HG02884 (cell line): ENCODE data around the gene PSMA5.
"Not testable (repeated sequence)": the region's sequence is repeated elsewhere in the genome, so short reads cannot be mapped to it uniquely, and the experiment has no call there.

Experiments used
- ATAC-seq: cut with Tn5 transposase; IDR thresholded peaks from one replicate; pipeline ENCODE4 v1.9.1; 2021; ENCODE audit warnings: mild to moderate bottlenecking, moderate library complexity; ENCODE audit not compliant: unreplicated experiment

PSMA5 gene

DNA sequence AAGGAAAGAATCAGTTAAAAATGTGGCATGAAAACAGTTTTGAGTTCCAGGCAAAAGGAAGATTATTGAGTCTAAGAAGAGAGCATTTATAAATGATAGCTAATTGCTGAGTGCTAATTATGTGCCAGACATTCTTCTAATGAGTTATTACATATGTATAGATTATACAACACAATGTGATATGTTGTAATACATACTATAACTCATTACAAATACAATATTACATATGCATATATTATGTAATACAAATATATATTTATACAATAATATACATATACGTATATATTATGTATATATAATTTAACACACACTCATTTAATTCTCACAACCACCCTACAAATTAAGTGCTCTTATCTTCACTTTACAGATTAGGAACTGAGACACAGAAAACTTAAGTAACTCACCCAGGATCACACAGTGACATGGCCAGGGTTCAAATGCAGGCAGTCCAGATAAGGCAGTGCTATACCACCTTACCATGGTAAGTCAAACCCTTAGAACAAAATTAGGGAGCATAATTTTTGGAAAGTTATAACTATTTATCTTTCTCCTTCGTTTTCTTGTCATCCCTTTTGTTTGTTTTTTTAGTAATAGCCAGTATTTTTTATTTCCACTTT lies 32.5 kb downstream of the PSMA5 start:
- no peak for ATAC-seq

DNA sequence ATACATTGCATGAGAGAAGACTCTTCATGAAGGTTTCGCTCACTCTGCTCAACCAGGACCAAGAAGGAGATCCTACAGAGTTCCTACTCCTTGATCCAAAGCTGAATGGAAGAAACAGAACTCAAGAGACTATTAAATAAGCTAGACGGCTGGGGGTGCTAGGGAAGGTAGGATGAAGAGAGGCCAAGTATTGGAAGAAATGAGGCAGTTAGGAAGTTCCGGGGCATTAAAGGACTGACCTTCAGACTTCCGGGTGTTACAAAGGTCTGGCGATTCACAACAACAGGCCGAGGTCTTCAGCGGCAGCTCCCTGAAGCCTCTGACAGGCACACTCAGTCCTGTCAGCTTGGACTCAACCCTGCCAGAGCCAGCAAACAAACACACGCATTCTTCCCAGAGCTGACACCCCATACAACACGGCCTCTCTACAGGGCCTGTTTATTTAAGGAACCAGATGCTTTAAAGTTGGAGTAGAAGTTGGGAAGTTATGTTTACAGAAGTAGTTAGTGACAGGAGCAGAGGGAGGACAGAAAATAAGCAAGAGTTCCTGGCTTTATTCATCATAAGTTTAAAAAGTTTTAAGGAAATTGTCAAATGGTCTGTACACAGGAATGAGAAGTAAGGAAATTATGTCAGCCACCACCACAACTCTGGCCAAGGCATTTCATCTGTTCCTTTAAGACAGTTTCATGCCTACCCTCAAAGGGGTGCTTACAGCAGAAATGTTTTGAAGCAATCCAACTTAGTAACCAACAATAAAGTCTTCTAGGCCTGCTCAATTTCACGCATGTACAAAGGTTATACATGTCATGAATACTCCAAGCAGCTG lies 33.2 kb downstream of the PSMA5 start:
- ATAC-seq: no peak

DNA sequence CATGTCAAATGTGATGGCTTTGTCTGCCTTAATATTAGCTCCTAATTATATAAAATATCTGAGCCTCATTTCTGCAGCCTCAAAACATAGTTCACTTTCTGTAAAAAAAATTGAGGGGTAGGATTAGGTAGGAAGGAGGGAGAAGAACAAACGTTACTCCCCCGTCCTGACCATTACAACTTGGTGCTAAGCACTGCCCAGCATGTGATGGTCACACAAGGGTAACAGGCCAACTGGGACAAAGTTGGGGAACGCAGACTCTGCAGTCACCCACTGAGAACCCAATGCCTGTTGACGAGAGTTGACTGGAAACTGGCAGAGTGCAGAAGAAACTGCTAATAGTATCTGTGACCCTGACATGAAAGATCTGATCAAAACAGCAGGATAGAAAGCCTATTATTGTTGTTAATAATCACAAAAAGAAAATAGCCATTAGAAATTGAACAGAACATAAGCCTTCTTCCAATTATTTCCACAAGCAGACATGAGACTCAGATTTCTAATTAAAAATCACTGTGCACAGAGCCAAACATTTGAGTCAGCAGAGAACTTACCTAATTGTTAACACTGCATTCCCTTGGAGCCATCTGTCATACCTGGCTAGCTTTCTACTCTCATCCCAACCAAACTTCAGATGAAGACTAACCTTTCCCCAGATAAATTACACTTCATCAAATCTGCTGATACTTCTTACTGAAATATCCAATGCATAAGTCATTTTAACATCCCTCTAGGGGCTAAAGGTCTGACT lies 34.0 kb downstream of the PSMA5 start:
- ATAC-seq: no peak

DNA sequence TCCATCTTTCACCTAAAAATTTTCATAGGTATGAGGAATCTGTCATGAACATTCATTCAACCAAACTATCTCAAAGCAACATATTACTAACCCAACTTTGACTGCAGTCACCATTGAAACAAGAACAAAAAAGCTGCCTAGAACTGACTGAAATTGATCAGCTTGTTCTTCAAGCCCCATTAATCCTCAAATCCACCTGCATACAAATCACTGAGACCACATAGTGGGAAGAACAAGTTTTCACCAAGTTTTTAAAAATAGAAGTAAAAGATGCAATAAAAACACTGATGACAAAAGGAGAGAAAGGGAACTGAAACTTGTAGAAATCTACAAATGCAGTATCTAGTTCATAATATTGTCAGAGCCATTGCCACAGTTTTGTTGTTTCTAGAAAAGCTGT lies 34.6 kb downstream of the PSMA5 start:
- peak; percentile 91 for ATAC-seq

DNA sequence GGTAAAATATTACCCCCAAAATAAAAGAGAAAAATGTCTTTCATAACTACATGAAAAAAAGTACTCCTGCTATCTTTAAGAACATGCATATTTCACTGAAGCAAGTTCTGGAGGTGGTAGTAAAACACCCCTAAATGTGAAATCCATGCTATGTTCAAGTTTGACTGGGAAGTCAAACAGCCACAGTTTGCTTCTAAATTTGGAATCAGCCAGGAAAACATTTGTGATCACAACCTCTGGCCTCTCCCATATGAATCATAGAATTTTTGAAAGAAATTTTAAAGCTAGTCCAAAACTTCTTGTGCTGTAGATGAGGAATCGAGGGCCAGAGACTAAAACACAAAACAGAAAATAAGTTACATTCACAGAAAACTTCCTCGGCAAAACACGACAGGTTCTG lies 35.1 kb downstream of the PSMA5 start:
- ATAC-seq: no peak

DNA sequence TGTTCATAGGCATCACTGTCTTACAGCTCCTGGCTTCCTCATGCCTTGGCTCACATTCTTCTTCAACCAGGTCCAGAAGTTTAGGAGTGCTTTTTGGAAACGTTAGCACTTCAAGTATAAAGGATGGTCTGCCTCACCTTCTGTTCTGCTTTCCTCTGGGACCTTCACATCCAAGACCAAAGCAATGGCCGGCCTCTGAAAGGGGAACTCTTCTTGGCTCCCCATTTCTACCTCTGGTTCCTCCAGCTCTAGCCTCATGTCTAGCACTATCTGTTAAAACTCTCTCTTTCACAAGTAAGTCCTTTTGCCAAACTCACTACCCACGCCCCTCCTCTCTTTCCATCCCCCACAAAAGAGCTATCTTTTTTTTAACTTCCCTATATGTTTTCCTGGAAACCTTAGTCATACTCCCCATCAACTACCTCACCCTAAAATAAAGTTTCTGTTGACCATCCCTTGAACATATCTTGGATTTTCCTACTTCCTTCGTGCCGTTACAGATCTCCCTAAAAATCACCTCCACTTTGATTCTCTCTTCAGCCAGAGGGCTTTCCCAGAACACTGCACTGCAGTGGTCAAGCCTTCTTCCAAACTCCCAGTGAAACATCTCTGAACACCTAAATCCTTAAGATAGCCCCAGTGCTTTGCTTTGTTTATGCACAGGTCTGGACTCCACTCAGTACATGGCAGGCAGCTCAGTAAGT lies 36.5 kb downstream of the PSMA5 start:
- ATAC-seq: no peak

DNA sequence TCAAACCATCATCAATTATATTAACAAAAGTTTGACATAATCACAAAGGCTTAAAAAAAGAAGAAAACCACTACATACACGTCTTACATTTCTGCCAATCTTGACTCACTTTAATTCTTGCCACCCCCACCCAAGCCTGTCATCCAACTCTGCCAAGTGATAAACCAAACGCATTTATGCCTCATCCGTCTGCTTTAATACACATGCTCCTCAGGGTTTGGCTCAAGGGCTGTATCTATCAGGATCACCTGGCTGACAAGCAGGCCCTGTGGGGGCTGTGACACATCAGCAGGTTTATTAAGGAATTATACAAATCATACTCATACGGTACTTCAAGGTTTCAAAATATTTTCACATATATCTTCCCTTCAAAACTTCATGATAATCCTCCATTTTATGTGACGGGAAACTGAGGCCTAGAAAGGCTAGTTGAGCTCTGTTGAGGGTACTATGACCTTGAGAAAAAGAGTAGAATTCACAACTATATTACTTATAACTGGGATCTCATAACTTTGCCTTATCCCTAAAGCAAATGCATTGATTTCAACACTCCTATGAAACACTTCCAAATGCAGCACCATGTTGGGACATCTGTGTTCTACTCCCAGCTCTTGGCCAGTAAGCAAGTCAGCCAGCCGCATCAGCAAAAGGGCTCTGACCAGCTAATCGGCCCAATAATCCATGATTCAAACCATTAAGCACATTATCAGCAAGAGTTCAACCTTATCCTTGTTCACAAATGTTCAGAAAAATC lies 37.2 kb downstream of the PSMA5 start:
- ATAC-seq: no peak

DNA sequence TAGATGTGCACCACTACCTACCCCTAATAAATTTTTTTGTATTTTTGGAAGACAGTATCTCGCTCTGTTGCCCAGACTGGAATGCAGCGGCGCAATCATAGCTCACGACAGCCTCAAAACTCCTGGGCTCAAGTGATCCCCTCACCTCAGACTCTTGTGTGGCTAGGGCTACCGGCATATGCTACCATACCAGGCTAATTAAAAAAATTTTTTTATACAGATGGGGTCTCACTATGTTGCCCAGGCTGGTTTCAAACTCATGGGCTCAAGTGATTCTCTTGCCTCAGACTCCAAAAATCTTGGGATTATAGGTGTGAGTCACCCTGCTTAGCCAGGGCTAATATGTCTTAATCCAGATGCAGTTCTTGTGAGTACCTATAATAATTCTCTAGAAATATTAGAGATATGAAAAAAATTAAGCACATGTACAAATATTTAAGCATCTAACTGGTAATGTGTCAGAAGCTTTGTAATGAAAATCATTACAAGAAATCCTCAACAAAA lies 38.0 kb downstream of the PSMA5 start:
- ATAC-seq: no peak

DNA sequence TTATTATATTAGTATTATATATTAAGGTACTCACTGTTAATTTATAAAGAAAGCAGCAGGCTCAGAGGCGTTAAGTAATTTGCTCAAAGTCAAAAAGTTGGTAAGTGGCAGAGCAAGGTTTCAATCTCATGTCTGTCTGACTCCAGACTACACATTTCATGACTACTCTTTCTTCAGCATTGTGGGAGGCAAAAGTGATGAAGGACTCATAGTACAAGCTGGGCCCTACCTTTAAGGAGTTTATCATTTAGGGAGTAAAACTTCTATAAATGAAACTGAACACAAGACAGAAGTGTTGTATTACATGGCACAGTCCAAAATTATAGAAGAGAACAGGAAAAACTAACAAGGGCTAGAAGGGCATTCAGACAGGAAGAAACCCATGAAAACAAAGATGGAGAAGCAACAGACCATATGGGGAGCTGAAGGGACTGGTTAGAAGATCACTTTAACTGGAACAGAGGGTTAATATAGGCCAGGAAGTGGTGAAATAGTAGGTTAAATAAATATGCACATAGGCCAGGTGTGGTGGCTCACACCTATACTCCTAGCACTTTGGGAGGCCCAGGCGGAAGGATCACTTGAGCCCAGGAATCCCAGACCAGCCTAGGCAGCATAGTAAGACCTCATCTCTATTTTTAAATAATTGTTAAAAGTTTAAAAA lies 40.1 kb downstream of the PSMA5 start:
- no peak for ATAC-seq

DNA sequence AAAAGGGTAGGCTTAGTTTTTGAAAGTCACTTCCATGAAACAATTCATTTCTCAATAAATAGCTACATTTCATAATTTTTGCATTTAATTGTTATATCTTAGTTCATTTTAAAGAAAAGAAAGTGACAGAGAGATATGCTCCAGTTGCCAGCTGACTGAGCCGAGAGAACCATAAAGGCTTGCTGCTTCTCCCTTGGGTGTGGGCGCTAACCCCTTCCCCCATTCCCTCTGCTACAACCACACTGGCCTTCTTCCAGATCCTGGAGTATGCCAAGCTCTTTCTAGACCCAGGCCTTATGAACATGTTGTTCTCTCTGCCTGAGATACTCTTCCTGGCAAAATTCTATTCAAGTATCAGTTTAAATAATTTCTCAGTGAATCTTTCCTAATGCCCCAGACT lies 40.8 kb downstream of the PSMA5 start:
- ATAC-seq: no peak

DNA sequence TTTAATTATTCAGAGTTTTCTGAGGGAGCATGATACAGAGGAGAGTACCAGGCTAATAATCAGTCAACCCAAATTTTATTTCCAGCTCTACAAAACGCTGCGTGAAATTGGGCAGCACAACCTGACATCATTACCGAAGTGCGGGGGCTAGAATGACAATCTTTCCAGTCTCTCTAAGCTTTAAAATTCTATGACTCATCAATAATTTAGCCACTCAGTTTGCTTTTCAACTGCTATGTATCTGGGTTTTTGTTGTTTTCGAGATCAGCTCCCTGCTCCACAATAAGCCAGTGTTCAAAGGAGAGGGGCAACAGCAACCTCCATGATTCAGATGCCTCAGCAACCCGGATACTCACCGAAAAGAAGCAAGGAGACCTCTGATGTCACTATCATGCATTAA lies 42.4 kb downstream of the PSMA5 start:
- no peak for ATAC-seq

DNA sequence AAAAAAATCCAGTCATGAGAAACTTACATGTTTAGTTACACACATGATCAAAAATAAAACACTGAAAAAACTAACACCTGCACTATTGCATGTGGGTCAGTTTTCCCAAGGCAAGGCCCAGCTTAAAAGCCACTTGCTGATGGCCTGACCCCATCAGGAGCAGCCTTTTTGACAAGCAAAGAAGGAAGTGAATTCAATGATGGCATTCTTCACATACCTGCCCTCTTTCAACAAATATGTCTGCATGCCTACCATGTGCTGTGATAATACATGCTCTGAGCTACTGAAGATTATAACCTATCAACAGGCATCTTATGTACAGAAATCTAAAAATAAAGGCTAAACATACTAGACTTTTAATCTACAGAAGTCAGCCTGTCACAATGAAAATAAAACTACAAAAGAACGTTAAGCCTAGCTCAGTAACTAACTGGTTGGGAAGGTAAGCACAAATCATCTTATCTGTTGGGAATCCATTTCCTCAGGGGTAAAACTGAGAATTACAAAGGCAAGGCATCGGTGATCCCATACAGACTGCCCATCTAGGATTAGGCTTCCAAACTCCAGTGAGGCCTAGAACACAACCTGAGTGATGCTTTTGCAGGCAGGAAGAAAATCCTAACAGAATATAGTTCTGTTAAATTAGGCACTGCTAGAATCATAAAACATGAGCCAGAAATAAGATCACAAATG lies 43.0 kb downstream of the PSMA5 start:
- ATAC-seq: no peak

DNA sequence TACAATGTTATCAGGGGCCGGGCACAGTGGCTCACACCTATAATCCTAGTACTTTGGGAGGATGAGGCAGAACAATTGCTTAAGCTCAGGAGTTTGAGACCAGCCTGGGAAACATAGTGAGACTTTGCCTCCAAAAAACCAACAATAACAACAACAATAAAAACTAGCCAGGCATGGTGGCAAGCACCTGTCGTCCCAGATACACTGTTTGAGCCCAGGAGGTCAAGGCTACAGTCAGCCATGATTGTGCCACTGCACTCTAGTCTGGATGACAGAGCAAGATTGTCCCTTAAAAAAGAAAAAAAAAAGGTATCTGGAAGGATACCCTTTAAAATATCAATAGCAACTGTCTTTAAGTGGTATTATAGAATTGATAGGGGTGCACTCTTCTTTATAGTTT lies 44.7 kb downstream of the PSMA5 start:
- ATAC-seq: no peak

DNA sequence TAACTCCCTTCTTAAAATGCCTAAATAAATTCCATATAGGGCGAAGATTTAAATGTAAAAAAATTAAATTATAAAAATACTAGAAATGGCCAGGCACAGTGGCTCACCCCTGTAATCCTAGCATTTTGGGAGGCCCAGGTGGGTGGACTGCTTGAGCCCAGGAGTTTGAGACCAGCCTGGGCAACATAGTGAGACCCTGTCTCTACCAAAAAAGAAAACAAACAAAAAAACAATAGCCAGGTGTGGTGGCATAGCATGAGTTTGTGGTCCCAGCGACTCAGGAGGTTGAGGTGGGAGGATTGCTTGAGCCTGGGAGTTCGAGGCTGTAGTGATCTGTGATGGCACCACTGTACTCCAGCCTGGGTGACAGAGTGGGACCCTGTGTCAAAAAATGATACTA lies 46.3 kb downstream of the PSMA5 start:
- no peak for ATAC-seq

DNA sequence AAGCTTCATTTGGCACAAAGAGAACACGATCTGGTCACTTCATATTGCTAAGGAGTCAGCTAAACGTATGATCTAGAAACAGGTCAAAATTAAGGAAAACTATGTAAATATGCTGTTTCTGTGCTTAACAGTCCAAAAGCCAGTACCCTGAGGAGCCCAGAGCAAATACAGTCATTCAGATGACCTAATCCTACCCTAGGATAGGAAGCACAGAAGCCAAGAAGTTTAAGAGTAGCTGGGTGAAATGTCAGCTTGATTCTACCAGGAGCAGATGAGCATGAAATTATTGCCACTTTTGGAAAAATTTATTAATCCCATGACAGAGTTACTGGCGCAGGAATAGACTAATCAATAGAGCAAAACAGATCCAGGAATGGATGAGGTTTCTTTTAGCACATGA lies 46.8 kb downstream of the PSMA5 start:
- ATAC-seq: no peak

DNA sequence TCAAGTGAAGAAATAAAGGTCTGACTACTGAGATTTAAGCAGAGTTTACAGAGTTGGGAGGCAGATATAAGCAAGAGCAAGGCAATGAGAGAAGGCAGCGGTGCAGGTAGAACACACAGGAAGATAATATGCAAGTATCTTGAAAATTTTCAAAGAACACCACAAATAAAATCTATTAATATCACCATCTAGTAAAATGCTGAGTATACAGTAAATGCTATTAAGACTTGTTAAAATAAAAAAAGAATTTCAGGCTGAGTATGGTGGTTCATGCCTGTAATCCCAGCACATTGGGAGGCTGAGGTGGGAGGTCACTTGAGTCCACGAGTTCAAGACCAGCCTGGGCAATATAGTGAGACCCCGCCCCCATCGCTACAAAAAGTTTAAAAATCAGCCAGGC lies 48.5 kb downstream of the PSMA5 start:
- ATAC-seq: no peak

DNA sequence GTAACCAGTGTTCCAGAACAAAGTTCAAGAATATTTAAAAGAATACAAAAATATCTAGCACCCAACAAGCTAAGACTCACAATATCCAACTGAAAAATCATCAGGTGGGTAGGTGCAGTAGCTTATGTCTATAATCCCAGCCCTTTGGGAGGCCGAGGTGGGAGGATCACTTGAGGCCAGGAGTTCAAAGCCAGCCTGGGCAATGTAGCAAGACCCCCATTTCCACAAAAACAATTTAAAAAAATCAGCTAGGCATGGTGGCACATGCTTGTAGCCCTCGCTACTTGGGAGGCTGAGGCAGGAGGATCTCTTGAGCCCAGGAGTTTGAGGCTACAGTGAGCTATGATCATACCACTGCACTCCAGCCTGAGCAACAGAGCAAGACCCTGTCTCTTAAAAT lies 52.6 kb downstream of the PSMA5 start:
- not testable (repeated sequence) for ATAC-seq

DNA sequence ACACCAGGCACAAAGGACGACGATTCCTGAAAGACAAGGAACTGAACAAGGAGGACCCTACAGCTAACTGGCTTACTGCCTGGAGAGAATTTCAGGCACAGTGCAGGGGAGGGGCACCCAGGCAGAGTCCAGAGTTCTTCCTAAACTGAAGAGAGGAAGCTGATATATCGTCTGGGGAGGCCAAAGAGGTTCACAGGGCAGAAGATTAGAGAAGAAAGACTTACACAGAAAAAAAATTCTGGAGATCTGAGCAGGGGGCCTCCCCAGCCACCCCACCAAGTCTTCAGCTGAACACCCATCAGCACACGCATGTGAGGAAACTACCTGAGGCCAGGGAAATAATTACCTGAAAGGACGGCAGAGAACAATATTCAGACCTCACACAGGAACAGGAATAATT lies 53.1 kb downstream of the PSMA5 start:
- no peak for ATAC-seq

DNA sequence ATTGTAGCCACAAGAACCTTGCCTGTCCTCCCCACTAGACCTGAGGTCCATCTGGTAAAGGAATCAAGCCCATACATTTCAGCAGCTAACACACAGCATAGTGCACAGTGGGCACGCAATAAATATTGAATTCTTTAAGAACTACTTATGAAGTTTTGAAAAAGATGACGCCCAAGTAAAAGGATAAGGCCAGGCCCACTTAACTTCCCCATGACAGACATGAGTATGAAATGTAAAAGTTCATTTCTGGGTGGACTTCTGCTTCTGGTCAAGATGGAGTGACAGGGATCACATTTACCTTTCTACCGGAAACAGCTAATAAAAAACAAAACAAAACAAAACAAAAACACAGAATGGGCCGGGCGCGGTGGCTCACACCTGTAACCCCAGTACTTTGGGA lies 54.0 kb downstream of the PSMA5 start:
- ATAC-seq: no peak
